HepG2 (cell line): ENCODE results near the gene RPS28.
A peak's percentile ranks its signal among the peaks of the same experiment; 100 is the strongest.

Experiments used
- CEBPB ChIP-seq: IDR thresholded peaks from 2 replicates; pipeline ENCODE4 v1.6.1; 2011; ENCODE audit warnings: low read depth, low read length, improper control_type of control experiment, borderline replicate concordance
- CTCF ChIP-seq: sonication (generic); formaldehyde crosslinking; IDR thresholded peaks from 2 replicates; pipeline ENCODE4 v1.5.0; 2020; ENCODE audit warnings: mild to moderate bottlenecking, missing genetic modification reagents, moderate library complexity
- ELK4 ChIP-seq: sonication (generic); formaldehyde crosslinking; IDR thresholded peaks from 2 replicates; pipeline ENCODE4 v1.9.0; 2021; ENCODE audit warnings: missing genetic modification reagents, borderline replicate concordance
- ZMYM2 ChIP-seq: sonication (generic); formaldehyde crosslinking; IDR thresholded peaks from 2 replicates; pipeline ENCODE4 v1.8.0; 2022; ENCODE audit warnings: mild to moderate bottlenecking, missing genetic modification reagents
- ZNF207 ChIP-seq: fragments of 450-650 bp; IDR thresholded peaks from 2 replicates; pipeline ENCODE4 v1.6.1; 2016; ENCODE audit warnings: antibody characterized with exemption, borderline replicate concordance
- ZNF746 ChIP-seq: sonication (generic); formaldehyde crosslinking; IDR thresholded peaks from 2 replicates; pipeline ENCODE4 v1.8.0; 2022; ENCODE audit warnings: mild to moderate bottlenecking, missing genetic modification reagents

- TF ChIP-seq CEBPB, result no peak
- TF ChIP-seq ZNF207, result no peak
- TF ChIP-seq ELK4 (CRISPR knock-in tag), result no peak
- no peak for TF ChIP-seq ZMYM2 (CRISPR knock-in tag)
- TF ChIP-seq CTCF (CRISPR knock-in tag), result peak; percentile 26; the same call in 1 of the 2 replicates
- TF ChIP-seq ZNF746 (CRISPR knock-in tag), result no peak
Observed at GRCh38 chr19:8320564-8321066, 681 bp upstream of the RPS28 start.
